ENCODE results near the gene OR10H3.
"Not testable (repeated sequence)": the region's sequence is repeated elsewhere in the genome, so short reads cannot be mapped to it uniquely, and the experiment has no call there.

OR10H3 gene, protein sequence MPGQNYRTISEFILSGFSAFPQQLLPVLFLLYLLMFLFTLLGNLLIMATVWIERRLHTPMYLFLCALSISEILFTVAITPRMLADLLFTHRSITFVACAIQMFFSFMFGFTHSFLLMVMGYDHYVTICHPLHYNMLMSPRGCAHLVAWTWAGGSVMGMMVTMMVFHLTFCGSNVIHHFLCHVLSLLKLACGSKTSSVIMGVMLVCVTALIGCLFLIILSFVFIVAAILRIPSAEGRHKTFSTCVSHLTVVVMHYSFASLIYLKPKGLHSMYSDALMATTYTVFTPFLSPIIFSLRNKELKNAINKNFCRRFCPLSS

DNA sequence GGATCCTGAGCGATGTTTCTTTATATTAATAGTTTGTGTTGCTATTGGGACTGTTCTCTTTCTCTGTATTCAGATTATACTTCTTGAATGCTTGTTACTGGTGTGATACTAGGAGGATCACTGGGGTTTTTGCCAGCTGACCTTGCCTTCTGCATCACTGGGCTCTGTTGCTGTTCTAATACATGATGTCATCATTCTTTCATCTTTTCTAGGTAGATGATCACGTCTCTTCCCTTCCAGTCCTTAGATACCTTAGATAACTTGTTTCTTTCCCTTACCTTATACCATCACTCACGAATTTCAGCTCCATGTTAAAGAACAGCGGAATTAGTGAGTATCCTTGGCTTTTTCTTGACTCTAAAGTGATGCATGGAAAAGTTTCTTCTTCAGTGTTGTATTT is at the start of gene OR10H3:
Gene OR10H3 (plus strand): TSS at position 264 of the 400 bp plus-strand sequence. CDS start 3,408 bp downstream, outside the sequence.
- no peak for DNase-seq

DNA sequence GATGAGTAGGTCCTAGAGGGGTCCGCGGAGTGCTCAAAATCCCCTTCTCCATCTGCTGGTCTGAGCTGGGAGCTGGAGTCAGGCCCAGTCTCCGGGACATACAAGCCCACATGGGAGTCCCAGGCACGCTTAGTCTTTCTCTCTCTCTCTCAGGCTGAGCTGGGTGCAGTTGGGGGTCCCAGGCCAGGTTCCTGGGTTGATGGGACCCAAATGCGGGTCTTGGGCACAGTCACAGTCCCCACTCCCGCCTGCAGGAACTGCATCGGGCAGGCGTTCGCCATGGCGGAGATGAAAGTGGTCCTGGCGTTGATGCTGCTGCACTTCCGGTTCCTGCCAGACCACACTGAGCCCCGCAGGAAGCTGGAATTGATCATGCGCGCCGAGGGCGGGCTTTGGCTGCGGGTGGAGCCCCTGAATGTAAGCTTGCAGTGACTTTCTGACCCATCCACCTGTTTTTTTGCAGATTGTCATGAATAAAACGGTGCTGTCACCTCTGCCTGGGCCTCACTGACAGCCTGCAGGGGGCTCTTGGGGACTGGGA is 41.1 kb upstream of the OR10H3 start:
- DNase-seq, result no peak

GRCh38 chr19:15701757-15702533 is 35.8 kb upstream of the OR10H3 start:
- DNase-seq, result no peak

DNA sequence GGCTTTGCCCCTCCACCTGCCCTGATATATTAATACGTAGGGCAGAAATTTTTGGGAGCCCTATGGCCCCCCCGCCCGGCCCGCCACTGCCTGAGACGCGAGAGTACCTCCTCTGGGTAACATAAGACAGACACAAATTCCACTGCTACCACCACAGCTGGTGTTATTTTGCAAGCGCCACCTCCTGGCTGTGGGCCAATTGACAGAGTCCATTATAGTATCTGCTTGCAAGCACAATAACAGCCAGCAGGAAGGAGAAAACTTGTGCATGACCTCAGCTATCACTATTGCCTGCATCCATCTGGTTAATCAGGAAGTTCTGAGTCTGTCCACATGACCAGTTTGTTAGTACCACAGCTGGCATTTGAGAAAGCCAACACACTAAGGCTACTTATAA is 35.3 kb upstream of the OR10H3 start:
- peak; percentile 16 for DNase-seq

- no peak for DNase-seq
Observed at GRCh38 chr19:15714638-15715037, 23.1 kb upstream of the OR10H3 start.

DNA sequence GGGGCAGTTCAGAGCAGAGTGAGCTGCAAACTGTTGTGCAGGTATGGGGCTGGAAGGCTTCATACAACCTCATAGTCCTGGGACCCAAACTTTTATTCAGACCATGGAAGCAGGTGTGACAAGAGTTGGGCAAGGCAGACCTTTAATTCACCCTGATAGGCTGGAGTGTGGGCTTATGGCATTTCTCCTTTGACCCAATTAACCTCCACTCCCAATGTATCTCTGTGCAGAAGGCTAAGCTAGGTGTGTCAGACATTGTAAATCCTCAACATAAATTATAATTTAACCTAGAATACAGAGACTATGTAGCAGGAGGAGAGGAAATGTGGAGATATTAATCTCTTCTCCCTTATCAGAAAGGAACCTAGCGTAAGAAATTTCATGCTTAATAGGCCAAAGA is 22.1 kb upstream of the OR10H3 start:
- no peak for DNase-seq

- DNase-seq, result no peak
Observed at GRCh38 chr19:15717809-15718208, 20.0 kb upstream of the OR10H3 start.

- no peak for DNase-seq
Observed at GRCh38 chr19:15721268-15721667, 16.5 kb upstream of the OR10H3 start.

DNA sequence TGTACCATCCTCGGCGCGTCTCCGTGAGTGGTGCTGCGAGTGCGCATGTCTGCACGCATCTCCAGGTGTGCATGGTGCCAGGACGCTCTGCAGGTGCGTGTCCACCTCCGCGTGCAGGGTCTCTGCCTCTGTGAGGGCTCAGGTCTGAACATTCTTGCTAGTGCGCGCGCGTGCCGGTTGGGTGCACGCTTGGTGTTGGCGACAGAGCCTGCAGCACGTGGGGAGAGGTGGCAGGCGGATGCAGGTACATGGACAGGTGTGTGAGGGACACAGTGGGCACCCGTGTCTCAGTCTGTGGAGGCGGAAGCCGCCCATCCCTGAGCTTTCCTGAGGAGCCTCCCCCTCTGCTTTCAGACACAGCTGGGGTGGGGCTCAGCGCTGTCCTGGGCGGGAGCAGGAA is 14.8 kb upstream of the OR10H3 start:
- no peak for DNase-seq

- DNase-seq, result no peak
Observed at GRCh38 chr19:15727724-15728123, 10.1 kb upstream of the OR10H3 start, which contains the start of gene OR10H2. OR10H2 (plus strand) TSS chr19:15728024; CDS start chr19:15728044, 20 bp downstream.

GRCh38 chr19:15730538-15730937 is 7.2 kb upstream of the OR10H3 start:
- no peak for DNase-seq

GRCh38 chr19:15732388-15732787 is 5.4 kb upstream of the OR10H3 start:
- DNase-seq, result no peak

- DNase-seq, result no peak
Observed at GRCh38 chr19:15733895-15734294, 3.9 kb upstream of the OR10H3 start.

DNA sequence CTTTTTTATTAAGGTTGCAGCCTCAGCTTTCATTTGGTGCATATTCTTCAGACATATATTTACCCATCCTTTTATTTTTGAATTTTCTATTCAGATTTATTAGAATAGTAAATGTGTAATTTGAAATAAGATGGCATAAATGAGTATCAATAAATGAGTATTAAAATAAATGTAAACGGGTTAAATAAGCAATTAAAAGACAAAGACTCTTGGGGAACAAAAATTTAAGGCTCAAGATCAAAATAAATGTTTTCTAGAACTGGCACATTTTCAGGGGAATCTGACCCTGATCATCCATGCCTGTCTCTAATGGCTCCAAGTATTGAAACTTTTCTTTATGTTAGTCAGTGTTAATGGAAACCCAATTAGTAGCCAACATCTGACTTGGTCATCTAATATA is 3.0 kb downstream of the OR10H3 start:
- DNase-seq, result no peak

- DNase-seq, result no peak
Observed at GRCh38 chr19:15748239-15748638, 10.5 kb downstream of the OR10H3 start.

DNA sequence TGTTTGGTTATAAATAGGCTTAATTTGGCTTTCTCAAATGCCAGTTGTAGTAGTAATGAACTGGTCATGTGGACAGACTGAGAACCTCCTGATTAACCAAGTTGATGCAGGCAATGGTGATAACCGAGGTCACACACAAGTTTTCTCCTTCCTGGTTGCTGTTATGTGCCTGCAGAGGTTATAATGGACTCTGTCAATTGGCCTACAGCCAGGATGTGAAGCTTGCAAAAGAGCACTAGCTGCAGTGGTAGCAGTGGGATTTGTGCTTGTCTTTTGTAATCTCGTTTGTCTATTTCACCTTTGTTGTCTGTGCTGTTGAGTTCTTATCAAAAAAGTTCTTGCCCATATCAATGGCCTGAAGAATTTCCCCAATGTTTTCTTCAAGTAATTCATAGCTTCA is 20.6 kb downstream of the OR10H3 start:
- DNase-seq, result no peak

- no peak for DNase-seq
Observed at GRCh38 chr19:15759962-15760565, 22.3 kb downstream of the OR10H3 start.

GRCh38 chr19:15769586-15769985 is 31.8 kb downstream of the OR10H3 start:
- DNase-seq, result no peak

- DNase-seq, result not testable (repeated sequence)
Observed at GRCh38 chr19:15774159-15774558, 36.4 kb downstream of the OR10H3 start.

GRCh38 chr19:15775249-15775648 is 37.5 kb downstream of the OR10H3 start:
- no peak for DNase-seq

- no peak for DNase-seq
Observed at GRCh38 chr19:15776264-15776663, 38.5 kb downstream of the OR10H3 start.

DNA sequence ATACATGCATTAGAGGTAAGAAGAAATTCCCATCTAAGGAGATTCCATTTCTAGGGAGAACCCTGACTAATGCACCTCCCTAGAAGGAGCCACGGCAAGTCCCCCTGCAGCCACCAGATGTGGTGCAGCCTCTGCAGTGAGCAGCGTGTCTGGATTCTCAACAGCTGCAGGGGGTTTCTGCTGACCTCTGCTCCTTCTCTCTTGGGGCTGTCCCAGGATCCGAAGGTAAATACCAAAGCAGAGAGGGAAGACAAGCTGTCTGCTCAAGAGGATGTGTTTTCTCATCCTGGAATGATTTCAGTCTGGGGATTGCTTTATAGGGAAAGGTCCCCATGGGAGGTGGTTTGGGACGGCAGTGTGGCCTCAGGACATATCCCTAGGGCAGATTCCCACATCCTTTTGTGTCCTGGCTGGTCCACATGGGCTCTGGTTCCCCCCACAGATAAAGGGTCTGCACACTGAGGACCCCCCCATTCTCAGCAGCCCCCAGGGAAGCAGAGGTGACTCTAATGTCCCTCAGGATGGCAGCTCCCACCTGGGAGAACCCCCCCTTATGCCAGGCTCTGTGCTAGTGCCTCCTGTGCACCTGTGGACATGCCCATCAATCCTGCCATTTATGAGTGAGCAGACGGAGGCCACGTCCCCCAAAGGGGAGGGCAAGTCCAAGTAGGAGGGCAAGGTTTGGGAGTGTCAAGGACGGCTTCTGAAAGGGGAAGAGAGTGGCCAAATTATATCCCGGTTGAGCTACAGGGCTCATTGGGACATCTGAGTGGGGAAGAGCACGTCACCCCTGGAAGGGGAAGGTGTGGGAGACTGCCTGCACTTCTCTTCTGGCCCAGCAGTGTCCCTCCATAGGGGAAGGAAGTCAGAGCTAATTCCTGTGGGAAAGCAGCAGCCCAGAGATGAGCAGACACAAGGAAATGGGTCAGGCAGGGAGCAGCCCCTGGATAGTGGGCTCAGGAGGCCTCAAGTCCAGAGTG is 39.5 kb downstream of the OR10H3 start:
- DNase-seq, result no peak

Measured in HCEC 1CT (cell line).